Endodermal cell (in vitro differentiated cells): ENCODE results near the gene TBC1D16. TPM values are rescaled to one million over a fixed set of nuclear protein-coding genes. Genes with fewer than 3 reads are reported as not detected.
A peak's percentile ranks its signal among the peaks of the same experiment; 100 is the strongest.

Experiments used
- DNase-seq: peaks from one replicate; pipeline ENCODE4 v3.0.0-alpha.2; 2017
- H3K27ac ChIP-seq: 2 replicates; pipeline ENCODE4 v1.5.1; 2013; ENCODE audit warnings: mild to moderate bottlenecking, low read depth, low read length, moderate library complexity
- H3K27me3 ChIP-seq: 2 replicates; pipeline ENCODE4 v1.6.1; 2013; ENCODE audit warnings: mild to moderate bottlenecking, low read length, moderate library complexity; ENCODE audit not compliant: insufficient read depth, control insufficient read depth, poor library complexity, severe bottlenecking
- H3K36me3 ChIP-seq: 2 replicates; pipeline ENCODE4 v1.7.0; 2013; ENCODE audit warnings: mild to moderate bottlenecking, low read length, moderate library complexity; ENCODE audit not compliant: control insufficient read depth, insufficient read depth
- H3K4me1 ChIP-seq: one replicate; pipeline ENCODE4 v1.7.0; 2013; ENCODE audit warnings: low read length; ENCODE audit not compliant: control insufficient read depth, insufficient read depth
- H3K4me3 ChIP-seq: 2 replicates; pipeline ENCODE4 v1.5.1; 2013; ENCODE audit warnings: mild to moderate bottlenecking, low read length, moderate library complexity
- H3K9ac ChIP-seq: 2 replicates; pipeline ENCODE4 v1.6.1; 2013; ENCODE audit warnings: mild to moderate bottlenecking, low read length, moderate library complexity; ENCODE audit not compliant: poor library complexity, severe bottlenecking; ENCODE audit errors: extremely low read depth
- H3K9me3 ChIP-seq: 2 replicates; pipeline ENCODE4 v1.6.1; 2013; ENCODE audit warnings: mild to moderate bottlenecking, low read length, moderate library complexity; ENCODE audit not compliant: control insufficient read depth
- H3K27ac Mint-ChIP-seq: 2 replicates; pipeline ENCODE4 v1.8.0; 2020; ENCODE audit warnings: mixed read lengths
- H3K27me3 Mint-ChIP-seq: 2 replicates; pipeline ENCODE4 v1.8.0; 2021; ENCODE audit warnings: mild to moderate bottlenecking, mixed read lengths; ENCODE audit not compliant: insufficient read depth
- H3K36me3 Mint-ChIP-seq: 2 replicates; pipeline ENCODE4 v1.8.0; 2020; ENCODE audit warnings: low read depth, mixed read lengths
- H3K4me1 Mint-ChIP-seq: 2 replicates; pipeline ENCODE4 v1.8.0; 2020; ENCODE audit warnings: mixed read lengths
- H3K4me3 Mint-ChIP-seq: 2 replicates; pipeline ENCODE4 v1.8.0; 2020; ENCODE audit warnings: mild to moderate bottlenecking, moderate library complexity, mixed read lengths
- H3K9me3 Mint-ChIP-seq: 2 replicates; pipeline ENCODE4 v1.8.0; 2020; ENCODE audit warnings: mild to moderate bottlenecking, mixed read lengths
- CTCF ChIP-seq: fragments of 200-600 bp; sonication (generic); conservative IDR thresholded peaks from 2 replicates; pipeline ENCODE4 v1.5.0; 2021; ENCODE audit warnings: antibody characterized with exemption, mild to moderate bottlenecking
- WGBS, 2 experiments: methylation state at CpG; one replicate each; pipeline versions ENCODE4 v1.1.5 to v1.1.7; 2013; ENCODE audit warnings: missing lambda C conversion rate in 2 of 2, mixed read lengths in 1 of 2; ENCODE audit not compliant: insufficient coverage in 1 of 2, insufficient read length in 1 of 2; 5-methylcytosine and 5-hydroxymethylcytosine counted together
- total RNA-seq, 2 donors: library from RNA; stranded (reverse); fragmentation: NEBNext Ultra II Directional in 1 of 2; extraction: Animal tissue kit (Norgen Biotek cat#: 25700) in 1 of 2; gene quantifications; 2 replicates in 1 of 2; 3 replicates in 1 of 2; pipeline ENCODE4 v1.2.1, GENCODE V29; 2021

TBC1D16 gene
- total RNA-seq, 2 donors from 2014 or later, result 88.2 to 116 TPM

- H3K27me3 ChIP-seq, result no peaks in the 10 kb centered on the region
- DNase-seq, result no peak
- Mint-ChIP-seq H3K4me1 (peaks cover 15% of the 10 kb centered on the region), H3K27me3 (no peaks in the 10 kb centered on the region), H3K9me3 (no peaks in the 10 kb centered on the region), H3K36me3 (peaks cover 10% of the 10 kb centered on the region), H3K4me3 (no peak overlapping the region), H3K27ac (no peak overlapping the region)
- peaks cover 3% of the 10 kb centered on the region for H3K4me1 ChIP-seq
- H3K9ac ChIP-seq, result no peak overlapping the region
- H3K27ac ChIP-seq, result no peak overlapping the region
- no peak for TF ChIP-seq CTCF
- 91 to 97% methylated on average over 10 to 18 of the region's 18 CpGs for WGBS, 2 experiments
- no peak overlapping the region for H3K4me3 ChIP-seq
- H3K9me3 ChIP-seq, result no peaks in the 10 kb centered on the region
- H3K36me3 ChIP-seq, result peaks cover 6% of the 10 kb centered on the region
Measured at GRCh38 chr17:79977161-79977631, 58.5 kb downstream of the TBC1D16 start.

- H3K27ac Mint-ChIP-seq, result no peak overlapping the region
- peaks cover 14% of the 10 kb centered on the region for H3K36me3 Mint-ChIP-seq
- H3K27me3 Mint-ChIP-seq, result no peaks in the 10 kb centered on the region
- 91 to 95% methylated on average over 12 to 14 of the region's 14 CpGs for WGBS, 2 experiments
- H3K9ac ChIP-seq, result no peak overlapping the region
- no peaks in the 10 kb centered on the region for H3K9me3 ChIP-seq
- H3K4me3 Mint-ChIP-seq, result no peak overlapping the region
- H3K4me1 Mint-ChIP-seq, result peaks cover 15% of the 10 kb centered on the region
- no peak overlapping the region for H3K27ac ChIP-seq
- H3K9me3 Mint-ChIP-seq, result no peaks in the 10 kb centered on the region
- peaks cover 6% of the 10 kb centered on the region for H3K36me3 ChIP-seq
- DNase-seq, result peak; percentile 36
- H3K4me3 ChIP-seq, result no peak overlapping the region
- peaks cover 3% of the 10 kb centered on the region for H3K4me1 ChIP-seq
- no peaks in the 10 kb centered on the region for H3K27me3 ChIP-seq
- no peak for TF ChIP-seq CTCF
Measured at GRCh38 chr17:79976451-79976850, 59.2 kb downstream of the TBC1D16 start.

- peaks cover 15% of the 10 kb centered on the region for H3K4me1 Mint-ChIP-seq
- Histone ChIP-seq H3K36me3 (peaks cover 6% of the 10 kb centered on the region), H3K9me3 (no peaks in the 10 kb centered on the region), H3K4me3 (no peak overlapping the region), H3K27ac (peak overlapping the region; percentile 19), H3K27me3 (no peaks in the 10 kb centered on the region), H3K9ac (no peak overlapping the region), H3K4me1 (peaks cover 3% of the 10 kb centered on the region)
- H3K36me3 Mint-ChIP-seq, result peaks cover 14% of the 10 kb centered on the region
- no peak for TF ChIP-seq CTCF
- H3K27ac Mint-ChIP-seq, result peak overlapping the region; percentile 70
- DNase-seq, result peak; percentile 44
- 93 to 94% methylated on average over 17 to 20 of the region's 20 CpGs for WGBS, 2 experiments
- no peaks in the 10 kb centered on the region for H3K9me3 Mint-ChIP-seq
- H3K4me3 Mint-ChIP-seq, result no peak overlapping the region
- H3K27me3 Mint-ChIP-seq, result no peaks in the 10 kb centered on the region
Measured at GRCh38 chr17:79975498-79976134, 60.1 kb downstream of the TBC1D16 start.
